HepG2 (cell line): Measurements from ENCODE around the gene KRT1.

Experiments
- CTCF ChIP-seq: sonication (generic); formaldehyde crosslinking; IDR thresholded peaks from 2 replicates; pipeline ENCODE4 v1.5.0; 2020; ENCODE audit warnings: mild to moderate bottlenecking, missing genetic modification reagents, moderate library complexity
- GPN1 ChIP-seq: sonication (generic); formaldehyde crosslinking; IDR thresholded peaks from 2 replicates; pipeline ENCODE4 v1.5.1; 2020; ENCODE audit warnings: missing genetic modification reagents, borderline replicate concordance
- HCFC1 ChIP-seq: fragments of 150-350 bp; IDR thresholded peaks from 2 replicates; pipeline ENCODE4 v1.6.1; 2014; ENCODE audit warnings: low read depth, low read length
- IRF1 ChIP-seq: sonication (generic); formaldehyde crosslinking; IDR thresholded peaks from 2 replicates; pipeline ENCODE4 v1.4.0; 2020; ENCODE audit warnings: low read depth, mild to moderate bottlenecking, missing genetic modification reagents
- MZF1 ChIP-seq: sonication (generic); formaldehyde crosslinking; IDR thresholded peaks from 2 replicates; pipeline ENCODE4 v1.8.1; 2023; ENCODE audit warnings: mild to moderate bottlenecking, missing genetic modification reagents, borderline replicate concordance
- POLR2A ChIP-seq, 2 experiments: IDR thresholded peaks; 2 replicates each; pipeline ENCODE4 v1.6.1; 2011; ENCODE audit warnings: low read depth in 2 of 2, low read length in 2 of 2, mild to moderate bottlenecking in 1 of 2, moderate library complexity in 1 of 2; ENCODE audit not compliant: insufficient read depth in 1 of 2
- RBM39 ChIP-seq: fragments of 200-400 bp; formaldehyde crosslinking; IDR thresholded peaks from one replicate; pipeline ENCODE4 v1.6.1; 2018; ENCODE audit warnings: antibody characterized with exemption, mild to moderate bottlenecking, low read depth, low read length; ENCODE audit not compliant: poor library complexity, severe bottlenecking
- ZNF274 ChIP-seq: sonication (generic); formaldehyde crosslinking; IDR thresholded peaks from 2 replicates; pipeline ENCODE4 v1.5.1; 2020; ENCODE audit warnings: mild to moderate bottlenecking, missing genetic modification reagents
- ZNF484 ChIP-seq: sonication (generic); formaldehyde crosslinking; IDR thresholded peaks from 2 replicates; pipeline ENCODE4 v1.5.1; 2020; ENCODE audit warnings: mild to moderate bottlenecking, low read depth, missing genetic modification reagents, borderline replicate concordance

- TF ChIP-seq GPN1 (CRISPR knock-in tag) = no peak
- no peak for TF ChIP-seq RBM39
- no peak for TF ChIP-seq HCFC1
- no peak for TF ChIP-seq ZNF274
- no peak for TF ChIP-seq IRF1
- TF ChIP-seq MZF1 = no peak
- TF ChIP-seq CTCF (CRISPR knock-in tag) = no peak
- no peak for TF ChIP-seq ZNF484
- TF ChIP-seq POLR2A (IDR thresholded peaks at IDR 0.05; ENCODE audit: insufficient read depth in 1 of 2, low read depth in 2 of 2, low read length in 2 of 2) = no peak
Measured at GRCh38 chr12:52698651-52699340, 18.6 kb upstream of the KRT1 start.
